CD14-positive monocyte (primary cell): Measurements from ENCODE around the gene NAB1. TPM values are rescaled to one million over a fixed set of nuclear protein-coding genes. Genes with fewer than 3 reads are reported as not detected.

Source experiments
- DNase-seq, 3 donors: peaks; one replicate each; pipeline ENCODE4 v3.0.0-alpha.2; 2011 to 2022
- H2AFZ ChIP-seq: 2 replicates; pipeline ENCODE4 v1.6.0; 2012; ENCODE audit warnings: mild to moderate bottlenecking, low read depth, low read length, inconsistent platforms; ENCODE audit not compliant: insufficient read depth, poor library complexity, severe bottlenecking
- H3K27ac ChIP-seq, 2 donors: 1 replicate in 1 of 2; 2 replicates in 1 of 2; pipeline ENCODE4 v1.5.1; 2012 to 2013; ENCODE audit warnings: low read length in 2 of 2, control low read depth in 1 of 2, inconsistent platforms in 1 of 2, low read depth in 1 of 2, mild to moderate bottlenecking in 1 of 2
- H3K27me3 ChIP-seq, 2 donors: one replicate each; pipeline versions ENCODE4 v1.6.0 to v1.6.1; 2011 to 2013; ENCODE audit warnings: low read length in 2 of 2; ENCODE audit not compliant: control insufficient read depth in 2 of 2, insufficient read depth in 2 of 2
- H3K36me3 ChIP-seq, 2 donors: replicated peaks in 1 of 2; 1 replicate in 1 of 2; 2 replicates in 1 of 2; pipeline versions ENCODE4 v1.5.1 to v1.6.1; 2012 to 2013; ENCODE audit warnings: low read length in 2 of 2, control low read depth in 1 of 2, inconsistent platforms in 1 of 2, mild to moderate bottlenecking in 1 of 2; ENCODE audit not compliant: insufficient read depth in 2 of 2, control insufficient read depth in 1 of 2
- H3K4me1 ChIP-seq, 2 donors: 1 replicate in 1 of 2; 2 replicates in 1 of 2; pipeline versions ENCODE4 v1.5.1 to v1.6.1; 2012 to 2013; ENCODE audit warnings: low read length in 2 of 2, control low read depth in 1 of 2, inconsistent platforms in 1 of 2, mild to moderate bottlenecking in 1 of 2, moderate library complexity in 1 of 2; ENCODE audit not compliant: insufficient read depth in 2 of 2, control insufficient read depth in 1 of 2
- H3K4me2 ChIP-seq: replicated peaks from 2 replicates; pipeline ENCODE3; 2012; ENCODE audit warnings: low read length, moderate library complexity, mild to moderate bottlenecking; ENCODE audit not compliant: poor library complexity, severe bottlenecking; ENCODE audit errors: extremely low read depth
- H3K4me3 ChIP-seq, 3 experiments: fragments of 200-600 bp in 1 of 3; sonication (generic) in 1 of 3; replicated peaks in 1 of 3; 1 replicate in 2 of 3; 2 replicates in 1 of 3; pipeline ENCODE4 v1.5.1; 2011 to 2013; ENCODE audit warnings: low read length in 3 of 3, mild to moderate bottlenecking in 3 of 3, control low read depth in 2 of 3, low read depth in 2 of 3, inconsistent platforms in 1 of 3, moderate library complexity in 1 of 3
- H3K79me2 ChIP-seq: 2 replicates; pipeline ENCODE4 v1.6.0; 2012; ENCODE audit warnings: mild to moderate bottlenecking, control low read depth, inconsistent platforms, low read length, moderate library complexity; ENCODE audit not compliant: insufficient read depth
- H3K9ac ChIP-seq: 2 replicates; pipeline ENCODE4 v1.6.0; 2017; ENCODE audit warnings: low read length, mild to moderate bottlenecking; ENCODE audit not compliant: insufficient read depth, poor library complexity, severe bottlenecking
- H3K9me3 ChIP-seq, 2 donors: replicated peaks in 1 of 2; 1 replicate in 1 of 2; 2 replicates in 1 of 2; pipeline versions ENCODE4 v1.5.1 to v1.6.1; 2012 to 2013; ENCODE audit warnings: low read length in 2 of 2, control low read depth in 1 of 2; ENCODE audit not compliant: control insufficient read depth in 1 of 2, insufficient read depth in 1 of 2
- H4K20me1 ChIP-seq: 2 replicates; pipeline ENCODE4 v1.6.0; 2012; ENCODE audit warnings: mild to moderate bottlenecking, low read length, control low read depth, moderate library complexity; ENCODE audit not compliant: insufficient read depth
- H3K27ac Mint-ChIP-seq, 7 donors: one replicate each; pipeline ENCODE4 v1.8.0; 2020; ENCODE audit warnings: mild to moderate bottlenecking in 7 of 7, mixed read lengths in 7 of 7, moderate library complexity in 6 of 7, inconsistent platforms in 2 of 7
- H3K27me3 Mint-ChIP-seq, 3 donors: one replicate each; pipeline ENCODE4 v1.8.0; 2021 to 2022; ENCODE audit warnings: low read depth in 3 of 3, mild to moderate bottlenecking in 3 of 3, mixed read lengths in 3 of 3, moderate library complexity in 3 of 3, inconsistent platforms in 1 of 3
- H3K36me3 Mint-ChIP-seq, 2 donors: one replicate each; pipeline ENCODE4 v1.8.0; 2020; ENCODE audit warnings: mixed read lengths in 2 of 2, inconsistent platforms in 1 of 2, mild to moderate bottlenecking in 1 of 2
- H3K4me1 Mint-ChIP-seq: one replicate; pipeline ENCODE4 v1.8.0; 2020; ENCODE audit warnings: mild to moderate bottlenecking, mixed read lengths
- H3K4me3 Mint-ChIP-seq, 2 donors: one replicate each; pipeline ENCODE4 v1.8.0; 2020; ENCODE audit warnings: mild to moderate bottlenecking in 2 of 2, mixed read lengths in 2 of 2, moderate library complexity in 1 of 2
- H3K9me3 Mint-ChIP-seq, 7 donors: one replicate each; pipeline ENCODE4 v1.8.0; 2020 to 2022; ENCODE audit warnings: mixed read lengths in 7 of 7, mild to moderate bottlenecking in 6 of 7, moderate library complexity in 6 of 7, inconsistent platforms in 2 of 7
- CTCF ChIP-seq: fragments of 200-600 bp; IDR thresholded peaks from one replicate; pipeline ENCODE4 v1.8.0; 2022; ENCODE audit warnings: antibody characterized with exemption, mild to moderate bottlenecking
- WGBS: methylation state at CpG from one replicate; pipeline ENCODE4 v1.1.5; 2013; ENCODE audit warnings: missing lambda C conversion rate; ENCODE audit not compliant: insufficient coverage; 5-methylcytosine and 5-hydroxymethylcytosine counted together
- intact Hi-C, 2 donors: fragments of 100-400 bp; cut with micrococcal nuclease; formaldehyde crosslinking; loops; one replicate each; pipeline versions ENCODE4 v1.15.0 to v1.15.1; 2023
- polyA plus RNA-seq, 3 donors: library from polyadenylated mRNA; depleted of rRNA in 1 of 3; unstranded in 2 of 3; stranded (reverse) in 1 of 3; fragments of 300-500 nt in 2 of 3; fragments of >200 nt in 1 of 3; fragmentation: Illumina TruSeq in 2 of 3; gene quantifications; 1 replicate in 2 of 3; 2 replicates in 1 of 3; pipeline ENCODE4 v1.2.3, GENCODE V29; 2012 to 2021

NAB1 gene
- polyA plus RNA-seq, 3 donors, result 2.9 to 15.5 (median 3.1) TPM

- no peak for TF ChIP-seq CTCF
- H3K9ac ChIP-seq, result no peak overlapping the region
- Mint-ChIP-seq H3K36me3 (peaks cover 57 to 59% of the 10 kb centered on the region in 2 donors), H3K4me3 (no peak overlapping the region), H3K4me1 (peaks cover 5% of the 10 kb centered on the region), H3K9me3 (peaks cover 0 to 3% (median 0%) of the 10 kb centered on the region in 7 donors), H3K27me3 (no peaks in the 10 kb centered on the region), H3K27ac (no peak overlapping the region)
- no peak overlapping the region for H3K4me3 ChIP-seq
- no peak overlapping the region for H3K4me2 ChIP-seq
- WGBS, result 100% methylated on average over 1 of the region's 2 CpGs
- intact Hi-C loops, result no loop called here
- H3K4me1 ChIP-seq, result no peaks in the 10 kb centered on the region
- no peak for DNase-seq
- no peaks in the 10 kb centered on the region for H3K79me2 ChIP-seq
- no peak overlapping the region for H3K27ac ChIP-seq
- H3K27me3 ChIP-seq, result no peaks in the 10 kb centered on the region
- H4K20me1 ChIP-seq, result peaks cover 10% of the 10 kb centered on the region
- H3K9me3 ChIP-seq, result no peaks in the 10 kb centered on the region
- peaks cover 54 to 73% of the 10 kb centered on the region in 2 donors for H3K36me3 ChIP-seq
- no peak overlapping the region for H2AFZ ChIP-seq
These were observed 36.0 kb downstream of the NAB1 start for GRCh38 chr2:190684931-190685330.

GRCh38 chr2:190685333-190685732, 36.5 kb downstream of the NAB1 start:
- peaks cover under 1% of the 10 kb centered on the region for H3K4me1 Mint-ChIP-seq
- no peaks in the 10 kb centered on the region for H3K79me2 ChIP-seq
- no peak for TF ChIP-seq CTCF
- peaks cover 58 to 77% of the 10 kb centered on the region in 2 donors for H3K36me3 ChIP-seq
- H3K9me3 ChIP-seq, result no peaks in the 10 kb centered on the region
- no peak overlapping the region for H3K27ac Mint-ChIP-seq
- H3K4me3 Mint-ChIP-seq, result no peak overlapping the region
- no peaks in the 10 kb centered on the region for H3K27me3 Mint-ChIP-seq
- no peaks in the 10 kb centered on the region for H3K4me1 ChIP-seq
- H2AFZ ChIP-seq, result no peak overlapping the region
- intact Hi-C loops, result no loop called here
- H3K4me2 ChIP-seq, result no peak overlapping the region
- H3K4me3 ChIP-seq, result no peak overlapping the region
- H3K27ac ChIP-seq, result no peak overlapping the region
- H3K9me3 Mint-ChIP-seq, result no peaks in the 10 kb centered on the region
- H3K9ac ChIP-seq, result no peak overlapping the region
- H3K27me3 ChIP-seq, result no peaks in the 10 kb centered on the region
- H3K36me3 Mint-ChIP-seq, result peaks cover 57 to 59% of the 10 kb centered on the region in 2 donors
- 100% methylated on average over 1 of the region's 3 CpGs for WGBS
- peaks cover 7% of the 10 kb centered on the region for H4K20me1 ChIP-seq
- no peak for DNase-seq
